K562 (cell line): ENCODE data around the gene KAT7. TPM values are rescaled to one million over a fixed set of nuclear protein-coding genes. Genes with fewer than 3 reads are reported as not detected.

Source experiments
- ARNT ChIP-seq, 2 experiments: fragments of 450-650 bp; IDR thresholded peaks; 2 replicates each; pipeline ENCODE4 v1.6.1; 2016; ENCODE audit warnings: mild to moderate bottlenecking in 1 of 2
- C11orf30 ChIP-seq: fragments of 450-650 bp; IDR thresholded peaks from 2 replicates; pipeline ENCODE4 v1.6.1; 2016; ENCODE audit warnings: low read depth, mild to moderate bottlenecking
- CBFA2T2 ChIP-seq: fragments of 450-650 bp; conservative IDR thresholded peaks from 2 replicates; pipeline ENCODE4 v1.6.1; 2017; ENCODE audit warnings: mild to moderate bottlenecking
- DMBX1 ChIP-seq: fragments of 250-450 bp; sonication (Bioruptor Pico); IDR thresholded peaks from 2 replicates; pipeline ENCODE4 v1.8.0; 2022; ENCODE audit warnings: inconsistent platforms, mild to moderate bottlenecking, moderate library complexity, borderline replicate concordance
- ETV5 ChIP-seq: sonication (generic); formaldehyde crosslinking; IDR thresholded peaks from 2 replicates; pipeline ENCODE4 v1.4.0; 2020; ENCODE audit warnings: low read depth, mild to moderate bottlenecking, missing genetic modification reagents
- FOS ChIP-seq: IDR thresholded peaks from 3 replicates; pipeline ENCODE4 v1.6.1; 2011; ENCODE audit not compliant: insufficient read length; ENCODE audit errors: extremely low read depth
- FOXP1 ChIP-seq: sonication (generic); formaldehyde crosslinking; IDR thresholded peaks from 2 replicates; pipeline ENCODE4 v1.8.0; 2022; ENCODE audit warnings: mild to moderate bottlenecking, missing genetic modification reagents
- HOXB6 ChIP-seq: fragments of 250-450 bp; sonication (Bioruptor Pico); IDR thresholded peaks from 2 replicates; pipeline ENCODE4 v1.5.1; 2022; ENCODE audit warnings: mild to moderate bottlenecking, borderline replicate concordance
- POLR2A ChIP-seq: fragments of 450-650 bp; conservative IDR thresholded peaks from 2 replicates; pipeline ENCODE4 v1.6.1; 2016
- RBM14 ChIP-seq: fragments of 200-400 bp; formaldehyde crosslinking; IDR thresholded peaks from 2 replicates; pipeline ENCODE4 v1.6.1; 2018; ENCODE audit warnings: low read depth, mild to moderate bottlenecking, low read length, moderate library complexity, borderline replicate concordance; ENCODE audit not compliant: insufficient read depth
- ZBED1 ChIP-seq: IDR thresholded peaks from 2 replicates; pipeline ENCODE4 v1.6.1; 2014
- ZNF311 ChIP-seq: fragments of 250-450 bp; sonication (Bioruptor Pico); IDR thresholded peaks from 2 replicates; pipeline ENCODE4 v1.4.0; 2020; ENCODE audit warnings: mild to moderate bottlenecking, moderate library complexity
- ZNF589 ChIP-seq: fragments of 200-800 bp; sonication (Bioruptor generic); IDR thresholded peaks from 2 replicates; pipeline ENCODE4 v1.6.1; 2016; ENCODE audit warnings: low read depth, missing genetic modification characterization, missing compliant biosample characterization
- polyA plus RNA-seq, 8 experiments: library from polyadenylated mRNA; depleted of rRNA in 4 of 8; stranded (reverse) in 5 of 8; unstranded in 3 of 8; fragments of >200 nt; fragmentation: Nextera tagmentation in 2 of 8; fragmentation: Illumina TruSeq in 1 of 8; extraction: Ambion mirVana in 2 of 8; extraction: Trizol in 1 of 8; gene quantifications; 2 replicates each; pipeline versions ENCODE4 v1.2.1 to v1.2.3, GENCODE V29; 2011 to 2014; ENCODE audit warnings: inconsistent platforms in 1 of 8, missing spikeins in 1 of 8
- total RNA-seq, 7 experiments: library from RNA; depleted of rRNA in 6 of 7; stranded (reverse); fragments of >200 nt in 6 of 7; fragmentation: Illumina TruSeq in 2 of 7; extraction: Trizol in 2 of 7; gene quantifications; 2 replicates each; pipeline versions ENCODE4 v1.2.1 to v1.2.3, GENCODE V29; 2011 to 2021; ENCODE audit warnings: low replicate concordance in 1 of 7
- TF ChIP-seq, protein P1 (sequence below): fragments of 450-650 bp; IDR thresholded peaks from 2 replicates; pipeline ENCODE4 v1.6.1; 2016; ENCODE audit warnings: borderline replicate concordance
- TF ChIP-seq, protein P2 (sequence below): fragments of 250-450 bp; sonication (Bioruptor Pico); IDR thresholded peaks from 2 replicates; pipeline ENCODE4 v1.9.0; 2021; ENCODE audit warnings: mild to moderate bottlenecking, inconsistent platforms
- TF ChIP-seq, protein P3 (sequence below): fragments of 250-450 bp; sonication (Bioruptor Pico); IDR thresholded peaks from 2 replicates; pipeline ENCODE4 v1.4.0; 2020; ENCODE audit warnings: mild to moderate bottlenecking
- TF ChIP-seq, protein P4 (sequence below): fragments of 250-450 bp; sonication (Bioruptor Pico); IDR thresholded peaks from 2 replicates; pipeline ENCODE4 v1.5.1; 2021; ENCODE audit warnings: mild to moderate bottlenecking
- TF ChIP-seq, protein P5 (sequence below): fragments of 450-650 bp; IDR thresholded peaks from 2 replicates; pipeline ENCODE4 v1.6.1; 2017; ENCODE audit warnings: antibody characterized with exemption

The KAT7 gene
- total and polyA plus RNA-seq, 9 of the 15 experiments (the other 6 are each of a cell fraction or from before 2014, with no cell fraction given) = 10.8 to 57.3 (median 34.8) TPM

DNA sequence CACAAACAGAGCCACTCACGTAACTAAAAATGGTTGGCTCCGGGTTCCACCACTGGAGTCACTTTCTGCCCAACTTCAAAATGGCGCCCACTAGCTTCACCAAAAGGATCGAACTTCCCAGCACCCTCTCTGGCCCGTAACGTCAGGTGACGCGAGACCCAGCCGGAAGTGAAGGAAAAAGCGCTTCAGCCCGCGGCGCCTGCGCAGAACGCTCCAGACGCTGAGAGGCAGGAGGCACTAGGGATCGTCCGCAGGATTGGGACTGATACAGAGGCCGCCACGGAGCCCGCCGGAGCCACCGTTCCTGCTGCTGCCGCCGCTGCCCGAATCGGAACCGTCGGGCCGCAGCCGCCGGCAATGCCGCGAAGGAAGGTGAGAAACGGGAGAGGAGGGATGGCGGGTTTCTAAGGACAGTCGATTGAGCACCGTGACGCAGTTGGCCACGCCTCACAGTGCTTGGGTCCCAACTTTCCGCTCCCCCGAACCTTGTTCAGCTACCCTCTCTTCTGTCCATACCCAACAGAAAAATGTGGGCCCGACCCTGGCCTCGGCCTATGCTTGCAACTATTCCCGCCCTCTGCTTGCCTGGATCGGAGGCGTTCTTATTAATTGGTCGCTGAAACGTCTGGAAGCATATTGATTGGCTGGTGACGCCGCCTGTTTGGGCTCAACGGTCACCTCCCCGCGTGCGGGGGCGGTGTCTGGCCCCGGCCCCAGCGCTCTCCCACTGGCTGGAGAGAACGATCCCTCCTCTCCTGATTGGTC is at the start of gene KAT7 (continued):
- TF ChIP-seq ZNF311 (CRISPR knock-in tag) (0 out of 2 replicates have a peak, but pooled peaks have one; percentile 13), C11orf30 (peak; percentile 79), ZNF589 (CRISPR knock-in tag) (peak; percentile 78), HOXB6 (no peak), FOXP1 (CRISPR knock-in tag) (peak; percentile 62; the same call in 1 of the 2 replicates), POLR2A (peak; percentile 99), FOS (peak; percentile 100), DMBX1 (peak; percentile 83; the same call in 1 of the 2 replicates), ETV5 (peak; percentile 75; the same call in 1 of the 2 replicates), RBM14 (no peak), ARNT (IDR thresholded peaks at IDR 0.05) (peak in 1 of 2 experiments; percentile 100; a peak in 2 of 4 replicates), ZBED1 (no peak; the same call in 1 of the 2 replicates), CBFA2T2 (peak; percentile 66)
- TF ChIP-seq, protein P1, sequence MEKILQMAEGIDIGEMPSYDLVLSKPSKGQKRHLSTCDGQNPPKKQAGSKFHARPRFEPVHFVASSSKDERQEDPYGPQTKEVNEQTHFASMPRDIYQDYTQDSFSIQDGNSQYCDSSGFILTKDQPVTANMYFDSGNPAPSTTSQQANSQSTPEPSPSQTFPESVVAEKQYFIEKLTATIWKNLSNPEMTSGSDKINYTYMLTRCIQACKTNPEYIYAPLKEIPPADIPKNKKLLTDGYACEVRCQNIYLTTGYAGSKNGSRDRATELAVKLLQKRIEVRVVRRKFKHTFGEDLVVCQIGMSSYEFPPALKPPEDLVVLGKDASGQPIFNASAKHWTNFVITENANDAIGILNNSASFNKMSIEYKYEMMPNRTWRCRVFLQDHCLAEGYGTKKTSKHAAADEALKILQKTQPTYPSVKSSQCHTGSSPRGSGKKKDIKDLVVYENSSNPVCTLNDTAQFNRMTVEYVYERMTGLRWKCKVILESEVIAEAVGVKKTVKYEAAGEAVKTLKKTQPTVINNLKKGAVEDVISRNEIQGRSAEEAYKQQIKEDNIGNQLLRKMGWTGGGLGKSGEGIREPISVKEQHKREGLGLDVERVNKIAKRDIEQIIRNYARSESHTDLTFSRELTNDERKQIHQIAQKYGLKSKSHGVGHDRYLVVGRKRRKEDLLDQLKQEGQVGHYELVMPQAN = peak; percentile 87
- TF ChIP-seq, protein P2, sequence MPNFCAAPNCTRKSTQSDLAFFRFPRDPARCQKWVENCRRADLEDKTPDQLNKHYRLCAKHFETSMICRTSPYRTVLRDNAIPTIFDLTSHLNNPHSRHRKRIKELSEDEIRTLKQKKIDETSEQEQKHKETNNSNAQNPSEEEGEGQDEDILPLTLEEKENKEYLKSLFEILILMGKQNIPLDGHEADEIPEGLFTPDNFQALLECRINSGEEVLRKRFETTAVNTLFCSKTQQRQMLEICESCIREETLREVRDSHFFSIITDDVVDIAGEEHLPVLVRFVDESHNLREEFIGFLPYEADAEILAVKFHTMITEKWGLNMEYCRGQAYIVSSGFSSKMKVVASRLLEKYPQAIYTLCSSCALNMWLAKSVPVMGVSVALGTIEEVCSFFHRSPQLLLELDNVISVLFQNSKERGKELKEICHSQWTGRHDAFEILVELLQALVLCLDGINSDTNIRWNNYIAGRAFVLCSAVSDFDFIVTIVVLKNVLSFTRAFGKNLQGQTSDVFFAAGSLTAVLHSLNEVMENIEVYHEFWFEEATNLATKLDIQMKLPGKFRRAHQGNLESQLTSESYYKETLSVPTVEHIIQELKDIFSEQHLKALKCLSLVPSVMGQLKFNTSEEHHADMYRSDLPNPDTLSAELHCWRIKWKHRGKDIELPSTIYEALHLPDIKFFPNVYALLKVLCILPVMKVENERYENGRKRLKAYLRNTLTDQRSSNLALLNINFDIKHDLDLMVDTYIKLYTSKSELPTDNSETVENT = peak; percentile 63
- TF ChIP-seq, protein P3, sequence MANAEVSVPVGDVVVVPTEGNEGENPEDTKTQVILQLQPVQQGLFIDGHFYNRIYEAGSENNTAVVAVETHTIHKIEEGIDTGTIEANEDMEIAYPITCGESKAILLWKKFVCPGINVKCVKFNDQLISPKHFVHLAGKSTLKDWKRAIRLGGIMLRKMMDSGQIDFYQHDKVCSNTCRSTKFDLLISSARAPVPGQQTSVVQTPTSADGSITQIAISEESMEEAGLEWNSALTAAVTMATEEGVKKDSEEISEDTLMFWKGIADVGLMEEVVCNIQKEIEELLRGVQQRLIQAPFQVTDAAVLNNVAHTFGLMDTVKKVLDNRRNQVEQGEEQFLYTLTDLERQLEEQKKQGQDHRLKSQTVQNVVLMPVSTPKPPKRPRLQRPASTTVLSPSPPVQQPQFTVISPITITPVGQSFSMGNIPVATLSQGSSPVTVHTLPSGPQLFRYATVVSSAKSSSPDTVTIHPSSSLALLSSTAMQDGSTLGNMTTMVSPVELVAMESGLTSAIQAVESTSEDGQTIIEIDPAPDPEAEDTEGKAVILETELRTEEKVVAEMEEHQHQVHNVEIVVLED (CRISPR knock-in tag) = peak; percentile 80
- TF ChIP-seq, protein P4, sequence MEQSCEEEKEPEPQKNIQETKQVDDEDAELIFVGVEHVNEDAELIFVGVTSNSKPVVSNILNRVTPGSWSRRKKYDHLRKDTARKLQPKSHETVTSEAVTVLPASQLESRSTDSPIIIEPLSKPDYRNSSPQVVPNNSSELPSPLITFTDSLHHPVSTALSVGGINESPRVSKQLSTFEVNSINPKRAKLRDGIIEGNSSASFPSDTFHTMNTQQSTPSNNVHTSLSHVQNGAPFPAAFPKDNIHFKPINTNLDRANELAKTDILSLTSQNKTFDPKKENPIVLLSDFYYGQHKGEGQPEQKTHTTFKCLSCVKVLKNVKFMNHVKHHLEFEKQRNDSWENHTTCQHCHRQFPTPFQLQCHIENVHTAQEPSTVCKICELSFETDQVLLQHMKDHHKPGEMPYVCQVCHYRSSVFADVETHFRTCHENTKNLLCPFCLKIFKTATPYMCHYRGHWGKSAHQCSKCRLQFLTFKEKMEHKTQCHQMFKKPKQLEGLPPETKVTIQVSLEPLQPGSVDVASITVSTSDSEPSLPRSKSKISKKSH = no peak
- TF ChIP-seq, protein P5, sequence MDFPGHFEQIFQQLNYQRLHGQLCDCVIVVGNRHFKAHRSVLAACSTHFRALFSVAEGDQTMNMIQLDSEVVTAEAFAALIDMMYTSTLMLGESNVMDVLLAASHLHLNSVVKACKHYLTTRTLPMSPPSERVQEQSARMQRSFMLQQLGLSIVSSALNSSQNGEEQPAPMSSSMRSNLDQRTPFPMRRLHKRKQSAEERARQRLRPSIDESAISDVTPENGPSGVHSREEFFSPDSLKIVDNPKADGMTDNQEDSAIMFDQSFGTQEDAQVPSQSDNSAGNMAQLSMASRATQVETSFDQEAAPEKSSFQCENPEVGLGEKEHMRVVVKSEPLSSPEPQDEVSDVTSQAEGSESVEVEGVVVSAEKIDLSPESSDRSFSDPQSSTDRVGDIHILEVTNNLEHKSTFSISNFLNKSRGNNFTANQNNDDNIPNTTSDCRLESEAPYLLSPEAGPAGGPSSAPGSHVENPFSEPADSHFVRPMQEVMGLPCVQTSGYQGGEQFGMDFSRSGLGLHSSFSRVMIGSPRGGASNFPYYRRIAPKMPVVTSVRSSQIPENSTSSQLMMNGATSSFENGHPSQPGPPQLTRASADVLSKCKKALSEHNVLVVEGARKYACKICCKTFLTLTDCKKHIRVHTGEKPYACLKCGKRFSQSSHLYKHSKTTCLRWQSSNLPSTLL = peak; percentile 89
